SIG-M5 treated with dmso at 0.1 percent for 504 hours (cell line): ENCODE measurements around the gene TMC8.
A peak's percentile ranks its signal among the peaks of the same experiment; 100 is the strongest.
"Not testable (repeated sequence)": the region's sequence is repeated elsewhere in the genome, so short reads cannot be mapped to it uniquely, and the experiment has no call there.

ENCODE experiments used
- DNase-seq: peaks from one replicate; lab custom pipeline; 2025; ENCODE audit not compliant: unreplicated experiment; lab: John Stamatoyannopoulos, UW

TMC8 gene, protein sequence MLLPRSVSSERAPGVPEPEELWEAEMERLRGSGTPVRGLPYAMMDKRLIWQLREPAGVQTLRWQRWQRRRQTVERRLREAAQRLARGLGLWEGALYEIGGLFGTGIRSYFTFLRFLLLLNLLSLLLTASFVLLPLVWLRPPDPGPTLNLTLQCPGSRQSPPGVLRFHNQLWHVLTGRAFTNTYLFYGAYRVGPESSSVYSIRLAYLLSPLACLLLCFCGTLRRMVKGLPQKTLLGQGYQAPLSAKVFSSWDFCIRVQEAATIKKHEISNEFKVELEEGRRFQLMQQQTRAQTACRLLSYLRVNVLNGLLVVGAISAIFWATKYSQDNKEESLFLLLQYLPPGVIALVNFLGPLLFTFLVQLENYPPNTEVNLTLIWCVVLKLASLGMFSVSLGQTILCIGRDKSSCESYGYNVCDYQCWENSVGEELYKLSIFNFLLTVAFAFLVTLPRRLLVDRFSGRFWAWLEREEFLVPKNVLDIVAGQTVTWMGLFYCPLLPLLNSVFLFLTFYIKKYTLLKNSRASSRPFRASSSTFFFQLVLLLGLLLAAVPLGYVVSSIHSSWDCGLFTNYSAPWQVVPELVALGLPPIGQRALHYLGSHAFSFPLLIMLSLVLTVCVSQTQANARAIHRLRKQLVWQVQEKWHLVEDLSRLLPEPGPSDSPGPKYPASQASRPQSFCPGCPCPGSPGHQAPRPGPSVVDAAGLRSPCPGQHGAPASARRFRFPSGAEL

GRCh38 chr17:78130437-78131101, at the start of gene TMC8:
Gene TMC8, plus strand, starts transcription at chr17:78130771. Its CDS starts 818 bp downstream, at chr17:78131589.
- DNase-seq: peak; percentile 82

DNA sequence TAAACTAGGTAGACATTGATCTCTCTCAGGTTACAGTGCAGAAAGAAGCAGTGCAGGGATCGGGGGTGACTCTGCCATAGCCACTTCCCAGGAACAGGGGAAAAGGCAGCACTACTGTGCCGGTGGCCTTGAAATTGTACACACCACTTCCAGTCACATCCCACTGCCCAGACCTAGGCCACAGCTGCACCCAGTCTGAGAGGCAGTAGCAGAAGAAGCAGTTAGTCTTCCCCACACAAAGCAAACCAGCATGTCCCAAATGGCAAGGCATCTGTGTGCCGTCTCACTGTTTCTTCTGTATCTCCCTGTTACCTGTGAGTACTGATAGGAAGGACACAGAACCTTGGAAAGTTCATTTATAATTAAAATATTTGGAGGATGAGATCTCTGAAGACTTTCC, 49.0 kb upstream of the TMC8 start:
- no peak for DNase-seq

DNA sequence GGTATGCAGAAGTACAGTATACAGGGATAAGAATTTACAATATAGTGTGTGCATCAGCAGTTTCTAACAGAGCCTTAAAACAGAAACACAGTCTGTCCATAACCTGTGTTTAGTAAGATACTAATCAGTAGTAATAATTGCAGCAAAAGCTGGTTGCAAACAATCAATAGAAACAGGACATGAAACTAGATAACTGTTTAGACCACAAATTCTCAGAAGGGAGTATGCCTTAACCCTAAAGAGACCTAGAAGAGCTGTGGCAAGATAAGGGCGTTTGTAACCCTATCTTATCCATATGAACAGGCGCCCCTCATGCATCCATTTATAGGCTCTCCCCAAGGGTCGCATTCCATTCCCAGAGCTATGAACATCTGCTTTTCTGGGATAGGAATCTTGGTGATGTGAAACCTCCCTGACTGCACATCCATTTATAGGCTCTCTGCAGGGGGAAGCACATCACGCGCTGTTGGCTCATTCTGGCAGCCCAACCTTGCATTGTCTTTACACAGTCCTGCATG, 48.2 kb upstream of the TMC8 start:
- not testable (repeated sequence) for DNase-seq

GRCh38 chr17:78082988-78083387, 47.6 kb upstream of the TMC8 start:
- no peak for DNase-seq

GRCh38 chr17:78086740-78087139, 43.8 kb upstream of the TMC8 start:
- DNase-seq: no peak

DNA sequence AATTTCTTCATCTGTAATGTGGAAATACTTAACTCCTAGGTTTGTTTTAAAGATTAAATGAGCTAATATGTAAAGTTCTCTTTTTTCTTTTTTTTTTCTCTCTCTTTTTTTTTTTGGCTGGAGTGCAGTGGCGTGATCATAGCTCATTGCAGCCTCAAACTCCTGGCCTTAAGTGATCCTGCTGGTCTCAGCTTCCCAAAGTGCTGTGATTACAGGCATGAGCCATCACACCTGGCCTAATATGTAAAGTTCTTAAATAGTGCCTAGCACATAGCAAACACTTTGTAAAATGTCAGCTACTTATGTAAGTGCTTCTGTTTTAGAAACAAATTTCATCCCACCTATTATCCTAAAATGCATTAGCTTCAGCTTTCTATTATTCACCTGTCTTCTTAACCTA, 42.0 kb upstream of the TMC8 start:
- no peak for DNase-seq

GRCh38 chr17:78089576-78090281, 40.8 kb upstream of the TMC8 start:
- DNase-seq: peak; percentile 7

- DNase-seq: no peak
Observed at GRCh38 chr17:78092794-78093324, 37.7 kb upstream of the TMC8 start.

- DNase-seq: no peak
Observed at GRCh38 chr17:78095035-78095434, 35.5 kb upstream of the TMC8 start.

- no peak for DNase-seq
Observed at GRCh38 chr17:78096093-78096492, 34.5 kb upstream of the TMC8 start.

DNA sequence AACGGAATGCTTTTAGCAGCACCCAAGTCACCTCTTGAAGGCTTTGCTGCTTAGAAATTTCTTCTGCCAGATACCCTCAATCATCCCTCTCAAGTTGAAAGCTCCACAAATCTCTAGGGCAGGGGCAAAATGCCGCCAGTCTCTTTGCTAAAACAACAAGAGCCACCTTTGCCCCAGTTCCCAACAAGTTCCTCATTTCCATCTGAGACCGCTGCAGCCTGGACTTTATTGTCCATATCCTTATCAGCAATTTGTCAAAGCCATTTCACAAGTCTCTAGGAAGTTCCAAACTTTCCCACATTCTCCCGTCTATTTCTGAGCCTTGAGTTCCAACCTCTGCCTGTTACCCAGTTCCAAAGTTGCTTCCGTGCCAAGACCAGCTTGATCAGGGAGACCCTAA, 29.5 kb upstream of the TMC8 start:
- no peak for DNase-seq

- DNase-seq: no peak
Observed at GRCh38 chr17:78101542-78101941, 29.0 kb upstream of the TMC8 start.

- DNase-seq: no peak
Observed at GRCh38 chr17:78103311-78103710, 27.3 kb upstream of the TMC8 start.

DNA sequence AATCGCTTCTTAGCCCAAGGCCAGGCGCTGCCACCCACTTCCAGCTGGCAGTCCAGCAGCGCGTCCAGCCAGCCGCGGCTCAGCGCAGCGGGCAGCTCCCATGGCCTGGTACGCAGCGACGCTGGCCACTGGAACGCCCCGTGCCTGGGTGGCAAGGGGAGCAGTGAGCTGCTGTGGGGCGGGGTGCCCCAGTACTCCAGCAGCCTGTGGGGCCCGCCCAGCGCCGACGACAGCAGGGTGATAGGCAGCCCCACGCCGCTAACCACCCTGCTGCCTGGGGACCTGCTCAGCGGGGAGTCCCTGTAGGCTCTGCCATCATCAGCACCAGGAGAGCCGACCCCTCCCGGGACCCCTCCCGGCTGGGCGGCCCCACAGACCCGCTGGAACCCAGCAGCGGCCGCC, 26.0 kb upstream of the TMC8 start:
- DNase-seq: no peak

DNA sequence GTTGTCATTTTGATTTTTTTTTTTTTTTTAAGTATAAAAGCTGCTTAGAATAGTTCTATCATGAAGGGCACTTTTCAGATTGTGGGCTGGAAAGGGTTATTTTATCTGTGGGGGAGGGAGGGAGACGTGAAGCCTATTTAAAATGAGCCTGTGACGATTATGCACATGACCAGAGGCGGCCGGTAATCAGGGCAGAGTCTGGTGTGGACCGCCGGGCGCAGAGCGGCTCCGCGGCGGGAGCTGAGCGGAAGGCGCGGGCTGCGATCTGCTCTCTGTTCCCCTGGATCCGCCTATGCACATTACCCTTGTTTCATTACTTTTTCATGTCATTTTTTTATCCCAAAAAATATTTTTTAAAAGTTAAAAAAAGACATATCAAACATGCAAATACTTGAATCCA, 25.5 kb upstream of the TMC8 start:
- no peak for DNase-seq

- DNase-seq: no peak
Observed at GRCh38 chr17:78105551-78105950, 25.0 kb upstream of the TMC8 start.

- DNase-seq: no peak
Observed at GRCh38 chr17:78106211-78106610, 24.4 kb upstream of the TMC8 start.

DNA sequence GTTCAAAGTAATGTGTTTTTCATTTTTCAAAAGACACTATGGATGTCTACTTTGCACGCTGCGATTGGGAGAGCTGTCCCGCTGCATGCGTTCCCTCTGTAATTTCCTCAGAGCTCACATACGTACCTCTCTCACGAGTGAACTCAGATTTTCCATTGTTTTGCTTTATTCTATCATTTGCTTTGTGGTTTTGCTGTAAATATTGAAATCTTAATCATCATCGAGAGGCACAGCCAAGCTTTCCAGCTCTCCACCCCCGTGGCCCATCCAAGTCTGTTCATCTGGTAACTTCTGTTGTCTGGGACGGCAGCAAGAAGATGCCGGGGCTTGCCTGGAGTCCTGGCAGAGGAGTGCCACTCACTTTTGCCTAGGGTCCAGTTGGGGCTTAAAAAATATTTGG, 23.1 kb upstream of the TMC8 start:
- no peak for DNase-seq

GRCh38 chr17:78107976-78108725, 22.4 kb upstream of the TMC8 start:
- DNase-seq: no peak
